HL-60 (cell line): Measurements from ENCODE around the gene ZSWIM2.
"Not testable (repeated sequence)": the region's sequence is repeated elsewhere in the genome, so short reads cannot be mapped to it uniquely, and the experiment has no call there.

Experiments used
- DNase-seq, 2 experiments: peaks; one replicate each; pipeline ENCODE4 v3.0.0-alpha.2; 2010 to 2020; ENCODE audit warnings: low read depth in 1 of 2, low spot score in 1 of 2
- H3K27ac ChIP-seq: fragments of 250-450 bp; sonication (Bioruptor Pico); replicated peaks from 2 replicates; pipeline ENCODE4 v1.5.1; 2020; ENCODE audit warnings: mild to moderate bottlenecking, moderate library complexity
- H3K27me3 ChIP-seq: fragments of 250-450 bp; sonication (Bioruptor Pico); 2 replicates; pipeline ENCODE4 v1.5.1; 2021; ENCODE audit warnings: mild to moderate bottlenecking, moderate library complexity; ENCODE audit not compliant: insufficient read depth, poor library complexity, severe bottlenecking
- H3K4me3 ChIP-seq: replicated peaks from 2 replicates; pipeline ENCODE4 v1.5.1; 2011; ENCODE audit warnings: mild to moderate bottlenecking, control low read depth, low read length; ENCODE audit not compliant: insufficient read depth
- CTCF ChIP-seq: IDR thresholded peaks from one replicate; pipeline ENCODE4 v1.5.1; 2011; ENCODE audit warnings: low read length, control low read depth, inconsistent platforms; ENCODE audit not compliant: insufficient read depth
- GABPA ChIP-seq: IDR thresholded peaks from 2 replicates; pipeline ENCODE4 v1.6.1; 2012; ENCODE audit warnings: low read depth
- POLR2AphosphoS5 ChIP-seq: IDR thresholded peaks from 2 replicates; pipeline ENCODE4 v1.6.1; 2012; ENCODE audit warnings: low read depth
- REST ChIP-seq: IDR thresholded peaks from 2 replicates; pipeline ENCODE4 v1.6.1; 2012; ENCODE audit warnings: low read depth; ENCODE audit not compliant: insufficient replicate concordance
- SPI1 ChIP-seq: IDR thresholded peaks from 2 replicates; pipeline ENCODE4 v1.6.1; 2012; ENCODE audit warnings: low read depth, mild to moderate bottlenecking, borderline replicate concordance
- long read RNA-seq: library from polyadenylated mRNA; unstranded; transcript quantifications from one replicate; pipeline ENCODE4 v2.0.0, GENCODE V29; 2020

ZSWIM2 gene
- long read RNA-seq: 0 reads

GRCh38 chr2:186848873-186849578, at the start of gene ZSWIM2:
TSS of gene ZSWIM2 (minus strand) at chr2:186849170. CDS start at chr2:186849130, 40 bp downstream.
- Histone ChIP-seq H3K4me3 (peak within 1 kb of the TSS; percentile 34), H3K27me3 (peaks cover 16% of the 10 kb centered on the region), H3K27ac (no peak within 1 kb of the TSS)
- no peak for TF ChIP-seq CTCF
- no peak for TF ChIP-seq POLR2AphosphoS5
- no peak for TF ChIP-seq SPI1
- no peak for TF ChIP-seq GABPA
- no peak for TF ChIP-seq REST
- DNase-seq: peak; percentile 1 to 42

- not testable (repeated sequence) for H3K27ac ChIP-seq, DNase-seq, H3K27me3 ChIP-seq, H3K4me3 ChIP-seq
Measured at GRCh38 chr2:186896220-186896619, 47.2 kb upstream of the ZSWIM2 start.

- TF ChIP-seq SPI1 (no peak), GABPA (no peak), CTCF (no peak), REST (no peak), POLR2AphosphoS5 (no peak)
- no peak for DNase-seq
- no peak overlapping the region for H3K27ac ChIP-seq
- H3K27me3 ChIP-seq: no peaks in the 10 kb centered on the region
- H3K4me3 ChIP-seq: no peak overlapping the region
Measured at GRCh38 chr2:186895451-186895850, 46.5 kb upstream of the ZSWIM2 start.

- Histone ChIP-seq H3K27ac (no peak overlapping the region), H3K4me3 (no peak overlapping the region), H3K27me3 (no peaks in the 10 kb centered on the region)
- DNase-seq: no peak
- no peak for TF ChIP-seq REST
- TF ChIP-seq CTCF: no peak
- no peak for TF ChIP-seq SPI1
- no peak for TF ChIP-seq GABPA
- TF ChIP-seq POLR2AphosphoS5: no peak
Measured at GRCh38 chr2:186894478-186894877, 45.5 kb upstream of the ZSWIM2 start.
